Measurements from ENCODE around the gene EPN3. TPM values are rescaled to one million over a fixed set of nuclear protein-coding genes. Genes with fewer than 3 reads are reported as not detected.

Gene EPN3
- polyA plus RNA-seq, 5 donors, result 2.8 to 7.4 (median 5.2) TPM

- DNase-seq, result no peak
Measured at GRCh38 chr17:50508573-50509460, 23.7 kb upstream of the EPN3 start.

- no peak for DNase-seq
Measured at GRCh38 chr17:50511058-50511457, 21.5 kb upstream of the EPN3 start.

GRCh38 chr17:50513495-50513894, 19.0 kb upstream of the EPN3 start:
- no peak for DNase-seq

GRCh38 chr17:50514388-50514787, 18.1 kb upstream of the EPN3 start:
- DNase-seq, result no peak

- no peak for DNase-seq
Measured at GRCh38 chr17:50514936-50515702, 17.4 kb upstream of the EPN3 start.

- no peak for DNase-seq
Measured at GRCh38 chr17:50517011-50517410, 15.5 kb upstream of the EPN3 start.

- no peak for DNase-seq
Measured at GRCh38 chr17:50517504-50518383, 14.8 kb upstream of the EPN3 start.

GRCh38 chr17:50518384-50519023, 14.0 kb upstream of the EPN3 start:
- DNase-seq, result no peak

GRCh38 chr17:50519141-50519834, 13.2 kb upstream of the EPN3 start:
- DNase-seq, result no peak

GRCh38 chr17:50520483-50520882, 12.1 kb upstream of the EPN3 start:
- no peak for DNase-seq

- no peak for DNase-seq
Measured at GRCh38 chr17:50521514-50521913, 11.0 kb upstream of the EPN3 start.

GRCh38 chr17:50522766-50523165, 9.8 kb upstream of the EPN3 start:
- DNase-seq, result no peak

- no peak for DNase-seq
Measured at GRCh38 chr17:50523208-50523607, 9.3 kb upstream of the EPN3 start.

GRCh38 chr17:50524838-50525237, 7.7 kb upstream of the EPN3 start:
- DNase-seq, result no peak

GRCh38 chr17:50527155-50527762, 5.3 kb upstream of the EPN3 start:
- DNase-seq, result no peak

- DNase-seq, result no peak
Measured at GRCh38 chr17:50527949-50528474, 4.5 kb upstream of the EPN3 start.

- DNase-seq, result no peak
Measured at GRCh38 chr17:50529849-50530248, 2.7 kb upstream of the EPN3 start.

GRCh38 chr17:50531428-50532025, 1.0 kb upstream of the EPN3 start:
- DNase-seq, result no peak

- no peak for DNase-seq
Measured at GRCh38 chr17:50533185-50533584, 650 bp downstream of the EPN3 start.

- DNase-seq, result peak in 1 of 2 donors; percentile 52
Measured at GRCh38 chr17:50533720-50534148, 1.2 kb downstream of the EPN3 start.

Measured in right lung (tissue), 5 donors.